Activated CD8-positive, alpha-beta T cell treated with anti-CD3 and anti-CD28 coated beads, Interleukin-2, amount 10 ng/mL, durations not matched to agents 7 days and 5 days (primary cell): Measurements from ENCODE around the gene ZC3H10. TPM values are rescaled to one million over a fixed set of nuclear protein-coding genes. Genes with fewer than 3 reads are reported as not detected.
"Not testable (repeated sequence)": the region's sequence is repeated elsewhere in the genome, so short reads cannot be mapped to it uniquely, and the experiment has no call there.

ENCODE experiments used
- ATAC-seq: fragments of 150-1000 bp; cut with Tn5 transposase; one replicate; pipeline ENCODE4 v1.10.0; 2021; ENCODE audit warnings: moderate library complexity
- CTCF ChIA-PET: fragments of 350-600 bp; sonication (Branson Sonifier 250); formaldehyde crosslinking; loops from one replicate; lab custom pipeline; 2021; ENCODE audit warnings: antibody characterized with exemption; lab: Charles Lee
- POLR2A ChIA-PET: fragments of 350-600 bp; sonication (Branson Sonifier 250); formaldehyde crosslinking; loops from one replicate; lab custom pipeline; 2021; ENCODE audit warnings: antibody characterized with exemption; lab: Charles Lee
- DNase-seq: peaks from one replicate; pipeline ENCODE4 v3.0.0-alpha.2; 2020
- H3K27ac Mint-ChIP-seq: one replicate; pipeline ENCODE4 v1.8.0; 2021; ENCODE audit warnings: mild to moderate bottlenecking, mixed read lengths
- H3K27me3 Mint-ChIP-seq: one replicate; pipeline ENCODE4 v1.8.0; 2021; ENCODE audit warnings: low read depth, mixed read lengths
- H3K36me3 Mint-ChIP-seq: one replicate; pipeline ENCODE4 v1.8.0; 2021; ENCODE audit warnings: low read depth, mixed read lengths
- H3K4me1 Mint-ChIP-seq: one replicate; pipeline ENCODE4 v1.8.0; 2021; ENCODE audit warnings: low read depth, mixed read lengths
- H3K4me3 Mint-ChIP-seq: one replicate; pipeline ENCODE4 v1.8.0; 2021; ENCODE audit warnings: mild to moderate bottlenecking, mixed read lengths
- H3K9me3 Mint-ChIP-seq: one replicate; pipeline ENCODE4 v1.8.0; 2022; ENCODE audit warnings: mixed read lengths; ENCODE audit not compliant: insufficient read depth
- total RNA-seq, 2 experiments: library from RNA; stranded (reverse); gene quantifications; one replicate each; pipeline ENCODE4 v1.2.3, GENCODE V29; 2021

The ZC3H10 gene
- total RNA-seq, 2 experiments from 2014 or later, result 9.1 to 10.6 TPM

DNA sequence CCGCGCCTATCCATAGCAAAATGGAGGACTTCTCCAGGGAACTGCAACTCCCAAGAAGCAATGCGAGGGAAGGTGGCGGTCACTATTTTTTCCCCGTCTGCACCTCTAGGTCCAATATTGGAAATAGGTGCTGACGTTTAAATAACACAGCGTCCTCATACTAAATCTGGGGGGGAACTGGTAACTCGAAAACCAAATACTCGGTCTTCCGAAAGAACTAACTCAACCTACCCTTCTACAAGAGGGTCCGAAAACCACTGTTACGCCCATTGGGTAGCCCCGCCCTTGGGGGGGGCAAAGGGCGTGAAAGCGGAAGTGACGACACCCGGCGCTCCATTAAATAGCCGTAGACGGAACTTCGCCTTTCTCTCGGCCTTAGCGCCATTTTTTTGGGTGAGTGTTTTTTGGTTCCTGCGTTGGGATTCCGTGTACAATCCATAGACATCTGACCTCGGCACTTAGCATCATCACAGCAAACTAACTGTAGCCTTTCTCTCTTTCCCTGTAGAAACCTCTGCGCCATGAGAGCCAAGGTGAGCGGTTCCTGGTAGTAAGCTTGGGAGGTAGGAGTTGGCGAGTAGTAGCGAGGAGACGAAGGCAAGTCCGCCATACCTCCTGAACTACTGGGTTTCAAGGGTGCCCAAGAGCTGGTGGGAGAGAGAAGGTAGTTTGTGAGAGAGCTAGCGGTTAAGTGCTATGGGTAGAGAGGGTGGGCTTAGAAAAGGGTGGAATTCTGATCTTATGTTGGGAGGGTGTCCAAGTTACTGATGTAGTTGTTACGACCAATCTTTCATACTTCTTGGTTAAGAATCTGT, 1.6 kb upstream of the ZC3H10 start, which contains the start of gene RPL41:
Gene RPL41, plus strand, starts transcription at position 367 of the 815 bp plus-strand sequence.
- peak; percentile 30 for ATAC-seq
- DNase-seq, result peak; percentile 96
- peak within 1 kb of the TSS; percentile 100 for H3K27ac Mint-ChIP-seq
- H3K36me3 Mint-ChIP-seq, result peaks cover 60% of the 10 kb centered on the region
- no peaks in the 10 kb centered on the region for H3K27me3 Mint-ChIP-seq
- peaks cover 39% of the 10 kb centered on the region for H3K4me1 Mint-ChIP-seq
- H3K4me3 Mint-ChIP-seq, result peak within 1 kb of the TSS; percentile 100
- ChIA-PET CTCF (interaction anchor here (0.8 to 4.9 kb wide), 15 partner anchors 9 to 378 kb away, joined by 3 to 122 read pairs (median 12); partner anchors contain the start of genes ESYT1, MYL6B, PA2G4 and RNF41), POLR2A (interaction anchor here (0.6 to 5.2 kb wide), 15 partner anchors 8 to 378 kb away, joined by 3 to 105 read pairs (median 5); partner anchors contain the start of genes ESYT1, MYL6, ORMDL2 and PA2G4)
- no peaks in the 10 kb centered on the region for H3K9me3 Mint-ChIP-seq

DNA sequence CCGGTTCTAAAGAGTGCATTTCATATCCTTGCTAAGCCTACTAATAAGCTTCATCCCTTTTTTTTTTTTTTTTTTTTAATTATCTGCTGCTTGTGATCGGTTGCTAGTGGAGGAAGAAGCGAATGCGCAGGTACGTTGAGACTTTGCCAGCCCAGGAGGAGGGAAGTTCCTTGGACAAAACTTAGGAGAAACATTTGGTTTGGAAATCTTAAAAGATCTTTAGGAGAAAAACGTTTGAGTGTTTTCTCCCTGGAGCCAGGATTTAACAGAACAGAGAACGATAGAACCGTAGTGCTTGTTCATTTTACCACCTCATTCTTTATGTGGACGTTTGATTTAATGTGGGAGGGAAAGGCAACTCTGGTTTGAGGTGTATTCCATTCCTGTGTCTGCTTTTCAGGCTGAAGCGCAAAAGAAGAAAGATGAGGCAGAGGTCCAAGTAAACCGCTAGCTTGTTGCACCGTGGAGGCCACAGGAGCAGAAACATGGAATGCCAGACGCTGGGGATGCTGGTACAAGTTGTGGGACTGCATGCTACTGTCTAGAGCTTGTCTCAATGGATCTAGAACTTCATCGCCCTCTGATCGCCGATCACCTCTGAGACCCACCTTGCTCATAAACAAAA, 872 bp upstream of the ZC3H10 start:
- H3K9me3 Mint-ChIP-seq, ATAC-seq, H3K27me3 Mint-ChIP-seq, DNase-seq: not testable (repeated sequence)
- Mint-ChIP-seq H3K4me3 (peak overlapping the region; percentile 100), H3K36me3 (peaks cover 55% of the 10 kb centered on the region), H3K4me1 (peaks cover 39% of the 10 kb centered on the region), H3K27ac (peak overlapping the region; percentile 100)
- POLR2A ChIA-PET, result interaction anchor here (0.6 to 5.2 kb wide), 25 partner anchors 9 to 388 kb away, joined by 3 to 105 read pairs (median 5); partner anchors contain the start of genes CD63, ESYT1, MYL6 and MYL6B
- CTCF ChIA-PET, result interaction anchor here (0.6 to 4.9 kb wide), 19 partner anchors 10 to 379 kb away, joined by 3 to 122 read pairs (median 6); partner anchors contain the start of genes COQ10A, ESYT1, MYL6B and ORMDL2

DNA sequence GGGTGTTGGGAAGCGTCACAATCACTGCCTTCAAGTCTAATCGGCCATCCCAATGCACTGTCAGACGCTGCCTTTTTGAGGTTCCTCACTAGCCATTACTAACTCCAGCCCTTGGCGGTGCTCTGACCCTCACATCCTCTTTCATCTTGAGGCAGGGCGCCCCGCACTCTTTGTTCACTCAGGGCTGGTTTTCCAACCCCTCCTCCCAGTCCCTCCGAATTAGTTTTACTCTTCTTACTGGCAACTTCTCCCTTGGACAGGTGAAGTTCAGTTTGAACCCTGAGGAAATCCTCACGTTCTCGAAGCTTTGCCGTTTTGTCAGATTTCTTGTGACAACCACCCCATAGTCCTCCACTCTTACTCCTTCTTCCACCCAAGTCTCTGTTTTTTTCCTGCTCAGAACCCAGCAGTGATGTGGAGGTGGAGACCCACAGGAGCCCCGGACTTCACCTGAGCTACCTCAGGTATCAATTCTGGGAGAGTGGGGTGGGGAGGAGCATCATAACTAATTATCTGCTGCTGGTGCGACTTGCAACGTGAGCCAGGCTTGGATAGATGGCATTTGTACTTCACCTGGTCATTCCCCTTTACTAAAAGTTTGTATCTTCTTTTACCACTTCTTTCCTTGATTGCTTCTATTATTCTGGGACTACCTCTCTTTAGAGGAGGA, 757 bp downstream of the ZC3H10 start:
- Mint-ChIP-seq H3K4me3 (peak overlapping the region; percentile 100), H3K4me1 (peaks cover 41% of the 10 kb centered on the region), H3K27ac (peak overlapping the region; percentile 100), H3K27me3 (no peaks in the 10 kb centered on the region), H3K36me3 (peaks cover 41% of the 10 kb centered on the region), H3K9me3 (no peaks in the 10 kb centered on the region)
- CTCF ChIA-PET, result interaction anchor here (0.6 to 4.9 kb wide), 45 partner anchors 8 to 380 kb away, joined by 3 to 122 read pairs (median 5); partner anchors contain the start of genes ANKRD52, CNPY2, COQ10A and CS
- ATAC-seq (peak; percentile 6), DNase-seq (no peak)
- POLR2A ChIA-PET, result interaction anchor here (0.6 to 5.2 kb wide), 21 partner anchors 9 to 390 kb away, joined by 3 to 105 read pairs (median 6); partner anchors contain the start of genes ANKRD52, CD63, ESYT1 and MYL6

DNA sequence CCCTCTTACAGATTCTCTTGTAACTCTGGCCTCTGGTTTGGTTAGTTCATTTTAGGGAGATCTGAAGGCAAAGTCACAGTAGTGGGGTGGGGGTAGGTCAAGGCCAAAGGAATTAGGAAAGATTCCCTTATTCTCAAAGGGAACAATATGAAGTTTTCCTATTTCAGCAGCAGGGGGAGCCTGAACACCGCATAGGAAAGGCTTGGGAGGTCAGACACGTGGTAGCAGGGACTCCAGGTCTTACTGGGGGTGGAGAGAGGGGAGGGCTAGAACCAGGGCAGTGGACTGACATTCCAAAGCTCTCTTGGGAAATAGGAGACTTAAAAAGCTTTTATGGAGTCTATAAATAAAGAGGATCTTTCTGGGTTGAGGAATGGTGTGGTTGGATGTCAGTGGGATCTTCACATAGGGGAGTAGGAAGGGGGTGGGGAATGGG, 1.3 kb downstream of the ZC3H10 start:
- H3K36me3 Mint-ChIP-seq, result peaks cover 37% of the 10 kb centered on the region
- ATAC-seq, result no peak
- DNase-seq, result peak; percentile 74
- peak overlapping the region; percentile 100 for H3K27ac Mint-ChIP-seq
- H3K4me3 Mint-ChIP-seq, result peak overlapping the region; percentile 100
- peaks cover 42% of the 10 kb centered on the region for H3K4me1 Mint-ChIP-seq
- no peaks in the 10 kb centered on the region for H3K27me3 Mint-ChIP-seq
- POLR2A ChIA-PET, result interaction anchor here (0.7 to 5.2 kb wide), 11 partner anchors 8 to 390 kb away, joined by 3 to 105 read pairs (median 8); partner anchors contain the start of genes ANKRD52, CD63, ESYT1 and MYL6
- CTCF ChIA-PET, result interaction anchor here (0.7 to 4.9 kb wide), 30 partner anchors 7 to 381 kb away, joined by 3 to 122 read pairs (median 6); partner anchors contain the start of genes ANKRD52, CNPY2, CS and ESYT1
- no peaks in the 10 kb centered on the region for H3K9me3 Mint-ChIP-seq

DNA sequence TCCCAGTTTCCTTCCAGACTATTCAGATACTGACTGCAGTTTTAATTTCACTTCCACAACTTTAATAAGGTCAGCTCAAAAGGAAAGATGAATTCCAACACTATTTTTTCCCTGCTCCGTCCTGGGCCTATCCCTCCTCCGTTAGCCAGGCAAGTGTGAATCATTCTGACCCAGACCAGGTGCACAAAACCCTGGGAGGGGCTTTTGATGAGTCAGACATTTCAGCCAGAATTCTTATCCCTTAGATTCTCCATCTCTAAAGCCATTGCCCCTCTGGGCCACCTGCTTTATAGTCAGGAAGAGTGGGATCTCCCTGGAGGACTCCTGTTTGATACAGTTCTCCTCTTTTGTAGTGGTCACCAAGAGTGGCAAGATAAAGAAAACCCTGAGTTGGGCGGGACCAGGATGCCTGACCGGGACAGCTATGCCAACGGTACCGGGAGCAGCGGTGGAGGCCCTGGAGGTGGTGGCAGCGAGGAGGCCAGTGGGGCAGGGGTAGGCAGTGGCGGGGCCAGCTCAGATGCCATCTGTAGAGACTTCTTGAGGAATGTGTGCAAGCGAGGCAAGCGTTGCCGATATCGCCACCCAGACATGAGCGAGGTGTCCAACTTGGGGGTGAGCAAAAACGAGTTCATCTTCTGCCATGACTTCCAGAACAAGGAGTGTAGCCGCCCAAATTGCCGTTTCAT, 2.2 kb downstream of the ZC3H10 start:
- CTCF ChIA-PET, result interaction anchor here (0.7 to 4.9 kb wide), 19 partner anchors 6 to 382 kb away, joined by 3 to 122 read pairs (median 6); partner anchors contain the start of genes ANKRD52, ESYT1, MYL6 and MYL6B
- no peaks in the 10 kb centered on the region for H3K9me3 Mint-ChIP-seq
- ATAC-seq (no peak), DNase-seq (no peak)
- no peak overlapping the region for H3K27ac Mint-ChIP-seq
- H3K4me1 Mint-ChIP-seq, result peaks cover 50% of the 10 kb centered on the region
- no peak overlapping the region for H3K4me3 Mint-ChIP-seq
- POLR2A ChIA-PET, result interaction anchor here (0.7 to 5.2 kb wide), 5 partner anchors 8 to 69 kb away, joined by 3 to 54 read pairs (median 8); partner anchors contain the start of genes ESYT1, MYL6B, PA2G4 and SMARCC2
- H3K27me3 Mint-ChIP-seq, result no peaks in the 10 kb centered on the region
- H3K36me3 Mint-ChIP-seq, result peaks cover 34% of the 10 kb centered on the region

DNA sequence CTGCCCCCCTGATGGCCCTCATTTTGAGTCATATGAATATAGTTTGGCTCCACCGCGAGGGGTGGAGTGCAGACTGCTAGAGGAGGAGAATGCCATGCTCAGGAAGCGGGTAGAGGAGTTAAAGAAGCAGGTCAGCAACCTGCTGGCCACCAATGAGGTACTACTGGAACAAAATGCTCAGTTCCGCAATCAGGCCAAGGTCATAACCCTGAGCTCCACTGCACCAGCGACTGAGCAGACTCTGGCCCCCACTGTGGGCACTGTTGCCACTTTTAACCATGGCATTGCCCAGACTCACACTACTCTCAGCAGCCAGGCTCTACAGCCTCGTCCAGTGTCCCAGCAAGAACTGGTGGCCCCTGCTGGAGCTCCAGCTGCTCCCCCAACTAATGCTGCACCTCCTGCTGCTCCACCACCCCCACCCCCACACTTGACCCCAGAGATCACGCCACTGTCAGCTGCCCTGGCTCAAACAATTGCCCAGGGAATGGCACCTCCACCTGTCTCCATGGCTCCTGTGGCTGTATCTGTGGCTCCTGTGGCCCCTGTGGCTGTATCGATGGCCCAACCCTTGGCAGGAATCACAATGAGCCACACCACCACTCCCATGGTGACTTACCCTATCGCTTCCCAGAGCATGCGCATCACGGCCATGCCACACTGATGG, 3.3 kb downstream of the ZC3H10 start:
- Mint-ChIP-seq H3K4me3 (no peak overlapping the region), H3K27me3 (no peaks in the 10 kb centered on the region), H3K27ac (no peak overlapping the region), H3K36me3 (peaks cover 33% of the 10 kb centered on the region), H3K4me1 (peaks cover 55% of the 10 kb centered on the region), H3K9me3 (no peaks in the 10 kb centered on the region)
- CTCF ChIA-PET, result no interaction called here
- POLR2A ChIA-PET, result interaction anchor here (0.8 kb wide), 1 partner anchor 68 kb away, joined by 3 read pairs; the partner anchor contains the start of gene SMARCC2
- ATAC-seq (no peak), DNase-seq (no peak)

DNA sequence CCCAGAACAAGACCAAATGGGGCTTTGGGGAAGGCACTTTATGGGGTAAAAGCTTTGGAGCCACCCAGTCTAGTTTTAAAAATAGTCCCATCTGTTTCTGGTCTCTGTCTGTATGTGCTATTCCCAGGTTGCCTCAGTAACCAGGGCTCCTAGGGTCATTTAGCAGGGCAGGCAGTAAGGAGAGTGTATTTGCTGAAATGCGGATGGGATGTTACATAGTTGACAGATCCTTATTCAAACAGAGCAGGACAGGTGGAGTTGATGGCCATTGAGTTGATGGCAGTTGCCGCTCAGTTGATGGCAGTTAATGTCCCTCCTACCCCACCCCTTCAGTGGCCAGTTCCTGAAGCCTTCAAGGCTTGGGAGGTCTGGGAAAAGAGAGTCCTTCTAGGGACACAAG, 4.6 kb downstream of the ZC3H10 start:
- Mint-ChIP-seq H3K27ac (no peak overlapping the region), H3K36me3 (peaks cover 21% of the 10 kb centered on the region), H3K27me3 (no peaks in the 10 kb centered on the region), H3K4me1 (peaks cover 67% of the 10 kb centered on the region), H3K4me3 (no peak overlapping the region), H3K9me3 (no peaks in the 10 kb centered on the region)
- ChIA-PET CTCF (interaction anchor here (0.9 to 9.3 kb wide), 3 partner anchors 29 to 384 kb away, joined by 3 to 148 read pairs (median 5); partner anchors contain the start of gene SMARCC2), POLR2A (interaction anchor here (8.7 kb wide), 1 partner anchor 38 kb away, joined by 77 read pairs; the partner anchor contains the start of gene MYL6)
- ATAC-seq, result no peak
- DNase-seq, result no peak

DNA sequence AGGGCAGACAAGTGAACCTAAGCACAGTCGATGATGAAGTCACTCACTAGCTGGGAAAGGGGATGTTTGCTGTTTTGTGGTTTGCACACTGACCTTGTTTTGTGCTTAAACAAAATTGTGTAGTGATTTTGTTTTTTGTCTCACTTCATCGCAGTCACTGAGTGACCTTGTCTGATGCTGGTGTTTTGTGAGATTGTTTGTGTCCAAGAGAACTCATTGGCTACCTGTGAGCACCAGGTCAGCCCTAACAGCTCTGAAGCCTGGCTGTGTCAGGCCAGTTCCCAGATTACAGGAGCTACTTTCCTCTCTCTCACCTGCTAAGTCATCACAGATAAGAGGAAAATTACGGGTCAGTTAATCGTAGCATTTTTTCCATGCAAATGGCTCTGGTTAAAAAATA, 6.1 kb downstream of the ZC3H10 start:
- peaks cover 25% of the 10 kb centered on the region for H3K36me3 Mint-ChIP-seq

DNA sequence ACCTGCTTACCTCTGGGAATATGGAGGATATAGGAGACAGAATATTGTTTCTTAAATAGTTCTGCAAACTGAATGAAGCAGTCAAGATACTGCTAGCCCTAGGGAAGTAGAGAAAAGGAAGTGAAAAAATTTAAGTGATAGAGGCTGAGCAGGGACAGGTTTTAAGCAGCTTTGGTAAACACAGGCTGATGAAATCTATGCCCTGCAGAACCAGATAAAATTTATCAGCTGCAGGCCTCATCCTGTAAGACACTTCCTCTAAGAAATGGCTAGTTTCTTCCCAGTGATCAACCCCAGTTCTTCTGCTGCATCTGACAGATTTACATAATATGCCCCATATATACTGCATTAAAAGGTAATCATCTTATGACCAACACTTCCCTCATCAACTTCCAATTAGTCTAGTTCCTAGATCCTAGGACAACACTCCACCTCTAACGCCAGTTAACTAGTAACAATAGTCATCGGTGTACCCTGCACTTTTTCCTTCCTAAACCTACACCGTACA, 8.7 kb downstream of the ZC3H10 start:
- Mint-ChIP-seq H3K4me3 (peak overlapping the region; percentile 88), H3K27ac (peak overlapping the region; percentile 91), H3K9me3 (no peaks in the 10 kb centered on the region), H3K27me3 (no peaks in the 10 kb centered on the region), H3K4me1 (peaks cover 62% of the 10 kb centered on the region), H3K36me3 (peaks cover 39% of the 10 kb centered on the region)
- ATAC-seq (no peak), DNase-seq (no peak)
- CTCF ChIA-PET, result interaction anchor here (0.6 to 9.3 kb wide), 22 partner anchors 9 to 509 kb away, joined by 3 to 148 read pairs (median 4); partner anchors contain the start of genes ANKRD52, CS, MYL6 and MYL6B
- POLR2A ChIA-PET, result interaction anchor here (0.6 to 8.7 kb wide), 10 partner anchors 8 to 95 kb away, joined by 3 to 77 read pairs (median 7); partner anchors contain the start of genes MYL6, MYL6B, PA2G4 and RNF41

More for the DNA sequence above, 6.1 kb downstream of the ZC3H10 start:
- Mint-ChIP-seq H3K27me3 (no peaks in the 10 kb centered on the region), H3K9me3 (no peaks in the 10 kb centered on the region), H3K4me1 (peaks cover 57% of the 10 kb centered on the region), H3K4me3 (no peak overlapping the region), H3K27ac (peak overlapping the region; percentile 4)
- no peak for ATAC-seq
- ChIA-PET POLR2A (interaction anchor here (0.7 to 8.7 kb wide), 3 partner anchors 36 to 65 kb away, joined by 3 to 77 read pairs (median 4); partner anchors contain the start of genes MYL6 and SMARCC2), CTCF (interaction anchor here (0.7 to 9.3 kb wide), 9 partner anchors 20 to 386 kb away, joined by 3 to 148 read pairs (median 5); partner anchors contain the start of genes MYL6, MYL6B, PA2G4 and SMARCC2)
- DNase-seq, result no peak
